Lung microvascular endothelial cell (primary cell): ENCODE results near the gene SLC25A14. TPM values are rescaled to one million over a fixed set of nuclear protein-coding genes. Genes with fewer than 3 reads are reported as not detected.
A peak's percentile ranks its signal among the peaks of the same experiment; 100 is the strongest.

ENCODE experiments used
- DNase-seq, 2 donors: peaks; one replicate each; pipeline versions ENCODE4 v3.0.0 to v3.0.0-alpha.2; 2010; ENCODE audit warnings: low read depth in 2 of 2
- total RNA-seq: library from RNA; depleted of rRNA; stranded (reverse); fragments of >200 nt; gene quantifications from 2 replicates; pipeline ENCODE4 v1.2.1, GENCODE V29; 2014

The SLC25A14 gene
- total RNA-seq, 1 donor from 2014 or later, result 6.9 TPM

DNA sequence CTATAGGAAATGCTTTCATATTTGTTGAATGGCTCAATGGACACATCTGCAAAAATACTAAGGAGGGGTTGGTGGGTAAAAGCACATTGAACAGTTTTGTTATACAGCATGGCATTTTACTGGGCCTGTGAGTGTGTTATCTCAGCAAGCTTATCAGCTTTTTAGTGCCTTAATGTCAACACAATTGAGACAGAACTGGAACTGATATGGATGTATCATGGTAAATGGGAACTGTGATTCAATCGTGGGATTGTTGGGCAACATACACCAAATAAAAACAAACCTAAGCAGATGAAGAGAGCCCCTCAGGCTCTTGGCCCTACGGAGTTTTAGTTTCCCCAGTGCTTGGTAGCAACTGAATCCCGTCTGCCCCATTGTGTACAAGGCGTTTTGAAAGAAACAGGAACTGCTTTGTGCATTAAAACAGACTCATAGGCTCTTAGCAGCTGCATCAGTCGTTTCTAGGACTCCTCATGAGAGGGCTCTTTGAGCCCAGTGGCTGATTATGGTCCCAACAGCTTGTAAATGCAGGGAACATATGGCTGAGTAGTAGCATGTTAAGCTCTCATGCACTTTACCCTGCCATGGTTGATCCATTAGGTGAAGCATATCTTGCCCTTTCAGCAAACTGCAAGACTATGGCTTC lies 38.4 kb downstream of the SLC25A14 start:
- DNase-seq, result no peak

DNA sequence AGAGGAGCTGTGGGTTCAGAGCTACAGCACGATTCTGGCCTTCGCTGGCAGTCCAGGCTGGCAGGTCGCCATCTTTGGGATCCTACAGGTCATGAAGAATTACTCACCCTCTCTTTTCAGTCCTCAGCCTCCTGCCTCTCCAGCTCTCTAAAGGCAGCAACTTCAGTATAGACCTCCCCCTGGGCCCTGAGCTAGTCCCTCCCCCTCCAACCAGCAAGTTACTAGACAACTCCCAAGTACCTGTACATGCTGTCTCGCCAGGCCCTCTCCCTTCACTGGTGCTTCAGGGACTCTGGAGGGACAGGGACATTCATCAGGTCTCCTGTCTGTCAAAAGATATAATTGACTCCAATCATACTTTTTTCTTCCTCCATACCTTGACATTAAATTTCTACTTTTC lies 45.8 kb downstream of the SLC25A14 start, which contains the start of gene GPR119:
Gene GPR119, minus strand, starts transcription at position 155 of the 400 bp plus-strand sequence. CDS start 227 bp downstream, outside the sequence.
- no peak for DNase-seq

DNA sequence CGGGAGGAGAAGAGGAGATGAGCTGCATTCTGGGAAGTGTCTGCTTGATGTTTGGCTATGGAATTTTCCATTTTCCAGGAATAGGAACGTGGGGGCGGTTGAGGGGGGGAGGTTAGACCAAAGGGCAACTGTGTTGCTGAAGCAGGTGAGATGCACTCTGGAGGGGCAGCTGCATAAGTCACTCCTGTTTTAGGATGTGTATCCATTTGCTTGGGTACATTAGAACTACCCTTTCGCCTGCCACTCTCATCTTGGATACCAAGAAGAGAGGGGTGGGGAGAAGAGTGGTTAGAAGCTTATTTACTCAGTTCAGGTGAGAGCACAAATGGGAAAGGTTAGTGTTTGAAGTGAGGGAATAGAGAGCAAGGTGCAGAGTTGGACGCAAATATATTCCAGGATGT lies 46.7 kb downstream of the SLC25A14 start:
- DNase-seq, result no peak

DNA sequence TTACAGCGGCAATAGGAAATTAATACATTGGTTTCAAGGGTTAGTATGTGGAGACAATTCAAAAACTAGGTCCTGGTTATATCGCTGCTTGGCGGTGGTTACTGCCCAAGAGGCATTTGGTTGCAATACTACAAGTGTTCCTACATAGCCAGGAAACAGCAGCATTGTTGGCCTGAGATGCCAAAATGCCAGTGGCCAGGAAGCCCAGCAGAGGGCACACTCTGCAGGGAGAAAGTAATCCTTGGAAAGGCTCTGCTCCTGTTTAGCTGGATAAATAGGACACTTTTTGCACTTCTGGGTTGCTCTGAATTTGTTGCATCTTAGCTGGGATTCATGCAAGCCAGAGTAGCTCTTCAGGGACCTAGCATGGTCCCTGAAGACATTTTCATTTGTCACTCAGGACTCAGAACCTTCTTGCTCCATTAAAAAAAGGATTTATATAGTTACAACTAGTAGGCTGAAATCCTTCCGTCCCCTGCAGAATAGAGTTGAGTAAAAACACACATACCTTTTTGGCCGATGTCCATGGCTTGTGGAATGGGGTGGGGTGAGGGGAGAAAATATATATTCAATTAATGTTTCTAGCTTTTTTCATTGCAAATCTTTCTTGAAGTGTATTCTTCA lies 53.8 kb downstream of the SLC25A14 start:
- DNase-seq, result peak; percentile 45 to 65

DNA sequence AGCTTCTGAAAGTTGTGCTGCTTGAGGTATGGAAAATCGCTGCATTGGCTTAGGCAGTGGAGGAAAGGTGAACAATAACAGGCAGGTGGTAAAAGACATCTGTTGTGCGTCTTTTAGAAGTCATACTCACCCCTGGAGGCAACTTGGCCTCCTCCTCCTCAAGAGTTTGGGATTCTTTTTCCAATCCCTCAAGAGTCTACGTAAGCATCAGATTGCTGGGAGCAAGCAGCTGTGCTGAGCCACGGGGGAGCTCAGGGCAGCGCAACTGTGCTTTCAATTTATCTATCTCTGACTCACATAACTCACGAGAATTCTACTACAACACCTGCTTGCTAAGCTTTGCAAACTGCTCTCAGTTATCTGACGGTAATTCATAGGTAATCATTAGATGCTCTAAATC lies 55.6 kb downstream of the SLC25A14 start:
- no peak for DNase-seq

DNA sequence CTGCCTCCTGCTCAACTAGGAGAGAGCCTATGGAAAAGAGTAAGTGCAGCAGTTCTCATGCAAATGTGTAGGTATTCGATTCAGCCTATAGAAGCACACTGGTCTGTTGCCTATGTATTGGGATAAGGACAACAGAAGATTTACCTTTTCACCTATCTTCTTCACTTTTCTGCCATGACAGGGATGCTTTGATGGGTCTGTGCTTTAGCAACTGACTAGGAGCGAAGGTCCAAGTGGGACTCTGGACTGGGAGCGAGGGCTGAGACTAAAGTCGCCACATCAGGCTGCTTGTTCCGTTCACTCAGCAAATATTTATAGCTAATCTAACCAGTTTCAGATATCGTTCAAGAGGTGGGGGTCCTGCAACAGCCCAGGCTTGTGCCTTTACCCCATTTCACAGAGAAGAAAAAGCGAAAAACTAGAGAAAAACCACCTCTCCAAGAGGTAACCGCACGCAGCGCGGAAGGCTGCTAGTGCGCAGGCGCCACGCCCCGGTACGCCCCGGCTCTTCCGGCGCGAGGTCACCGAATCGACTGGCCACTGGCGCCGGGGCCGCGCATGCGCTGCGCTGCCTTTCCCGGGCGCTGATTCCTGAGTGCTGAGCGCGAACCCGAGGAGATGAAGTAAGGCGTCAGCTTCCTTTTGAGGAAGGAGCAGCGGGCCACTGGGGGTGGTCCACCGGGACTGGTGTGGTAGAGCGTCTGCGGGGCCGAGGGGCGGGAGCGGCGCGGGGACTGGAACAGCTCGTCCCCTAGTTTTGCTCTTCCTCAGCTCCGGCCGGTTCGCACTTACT lies 61.9 kb downstream of the SLC25A14 start, which contains the start of gene RBMX2:
Gene RBMX2, plus strand, starts transcription at position 573 of the 793 bp plus-strand sequence. Its CDS starts 46 bp downstream, at position 619.
- DNase-seq, result peak; percentile 71 to 77

DNA sequence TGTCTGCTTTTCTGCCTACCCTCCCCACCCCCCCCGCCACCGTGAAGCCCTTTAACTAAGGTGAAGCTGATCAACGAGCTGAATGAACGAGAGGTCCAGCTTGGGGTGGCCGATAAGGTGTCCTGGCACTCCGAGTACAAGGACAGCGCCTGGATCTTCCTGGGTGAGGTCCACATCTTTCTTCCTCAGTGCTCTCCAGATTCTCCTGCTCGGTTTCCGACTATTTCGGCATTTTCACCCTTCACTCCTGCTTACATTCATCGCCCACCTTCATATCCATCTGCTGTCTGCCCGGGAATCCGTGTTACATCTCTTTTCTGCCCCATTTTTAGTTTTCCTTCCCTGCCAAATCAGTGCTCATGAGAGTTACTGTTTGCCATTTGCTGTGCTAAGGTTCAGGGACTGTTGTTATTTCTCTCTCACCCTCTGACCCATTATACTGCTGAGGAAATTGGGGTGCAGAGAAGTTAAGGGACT lies 62.5 kb downstream of the SLC25A14 start:
- DNase-seq, result no peak

DNA sequence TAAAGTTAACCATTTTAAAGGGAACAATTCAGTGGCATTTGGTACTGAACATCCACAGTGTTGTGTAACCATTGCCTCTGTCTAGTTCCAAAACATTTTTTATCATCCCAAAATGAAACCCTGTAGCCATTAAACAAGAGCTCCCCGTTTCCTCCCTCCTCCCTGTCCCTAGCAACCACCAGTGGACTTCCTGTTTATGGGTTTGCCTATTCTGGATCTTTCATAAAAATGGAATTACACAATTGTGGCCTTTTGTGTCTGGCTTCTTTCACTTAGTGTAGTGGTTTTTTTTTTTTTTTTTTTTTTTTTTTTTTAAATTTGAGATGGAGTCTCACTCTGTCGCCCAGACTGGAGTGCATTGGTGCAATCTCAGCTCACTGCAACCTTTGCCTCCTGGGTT lies 73.7 kb downstream of the SLC25A14 start:
- DNase-seq, result peak; percentile 14 to 25

DNA sequence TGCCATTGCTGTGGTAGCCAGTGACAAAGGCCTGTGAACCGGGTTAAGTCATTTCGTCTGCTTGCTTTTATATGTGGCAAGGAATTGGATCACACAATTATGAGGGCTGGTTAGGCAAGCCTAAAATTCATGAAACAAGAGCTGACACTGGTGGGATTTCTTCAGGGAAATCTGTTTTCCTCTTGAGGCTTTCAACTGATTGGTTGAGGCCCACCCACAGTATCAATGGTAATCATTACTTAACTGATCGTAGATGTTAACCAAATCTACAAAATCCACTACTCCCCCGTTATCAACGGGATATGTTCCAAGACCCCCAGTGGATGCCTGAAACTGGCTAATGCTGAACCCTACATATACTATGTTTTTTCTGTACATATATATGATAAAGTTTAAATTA lies 75.1 kb downstream of the SLC25A14 start:
- DNase-seq, result no peak

DNA sequence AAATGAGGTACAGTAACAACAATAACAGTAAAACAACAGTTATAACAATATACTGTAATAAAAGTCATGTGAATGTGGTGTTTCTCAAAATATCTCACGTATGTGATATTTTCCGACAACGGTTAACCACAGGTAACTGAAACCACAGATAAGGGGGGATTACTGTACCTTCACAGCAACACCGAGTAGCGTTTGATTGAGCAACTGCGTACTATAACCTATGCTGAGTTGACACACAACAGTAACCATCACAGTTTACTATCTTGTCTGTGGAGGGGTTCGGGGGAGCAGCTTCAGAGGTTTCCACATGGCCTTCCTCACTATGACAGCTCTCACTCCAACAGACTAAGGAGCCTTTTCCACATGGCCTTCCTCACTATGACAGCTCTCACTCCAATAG lies 75.5 kb downstream of the SLC25A14 start:
- no peak for DNase-seq

DNA sequence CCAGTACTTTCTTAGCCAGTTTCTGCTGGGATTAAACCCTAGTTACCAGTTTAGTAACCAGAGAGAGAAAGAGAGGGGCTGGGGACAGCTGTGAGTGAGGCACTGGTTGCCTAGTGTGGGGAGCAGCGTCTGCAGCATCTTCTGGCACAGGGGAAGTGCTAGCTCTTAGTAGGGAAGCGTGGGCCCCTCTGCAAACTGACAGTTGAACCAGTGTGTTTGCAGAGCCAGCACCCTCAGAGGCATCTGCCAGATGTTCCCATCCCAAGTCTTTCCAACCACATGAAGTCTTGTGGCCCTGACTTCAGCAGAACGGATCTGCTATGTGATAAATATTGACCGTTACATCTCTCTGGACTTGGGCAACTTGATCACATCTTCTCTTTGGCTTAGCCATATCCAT lies 77.1 kb downstream of the SLC25A14 start:
- DNase-seq, result no peak

DNA sequence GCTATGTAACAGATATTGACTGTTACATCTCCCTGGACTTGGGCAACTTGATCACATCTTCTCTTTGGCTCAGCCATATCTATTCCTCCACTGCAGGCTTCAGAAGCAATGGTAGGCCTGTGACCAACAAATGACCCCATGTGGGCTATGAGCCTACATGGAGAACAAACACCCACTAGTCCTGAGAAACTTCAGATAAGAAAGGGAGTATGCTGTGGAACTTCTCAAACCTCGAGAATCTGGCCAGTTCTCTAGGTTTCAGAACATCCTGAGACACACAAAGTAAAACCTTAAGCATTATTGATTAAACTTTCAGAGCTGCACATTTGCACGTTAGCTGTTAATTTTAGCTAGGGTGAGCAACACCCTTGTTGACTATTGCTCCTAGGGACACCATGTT lies 78.3 kb downstream of the SLC25A14 start:
- no peak for DNase-seq

DNA sequence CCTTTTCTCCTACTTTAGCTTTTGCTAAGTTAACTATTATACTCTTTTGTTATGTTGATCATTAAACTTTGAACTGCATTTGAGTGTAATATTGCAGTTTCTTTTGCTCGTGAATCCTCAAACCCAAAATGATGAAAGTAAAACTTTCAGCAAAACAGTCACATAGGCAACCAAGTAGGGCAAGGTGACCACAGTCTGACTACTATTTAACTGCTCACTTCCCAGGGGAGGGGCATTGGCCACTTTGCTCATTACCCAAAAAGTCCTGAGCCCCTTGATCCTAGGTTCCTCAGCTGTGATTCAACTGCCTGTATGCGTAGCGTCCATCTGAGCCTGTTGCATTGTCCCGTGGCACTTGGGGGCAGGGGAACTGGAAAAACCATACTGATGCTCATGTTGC lies 79.0 kb downstream of the SLC25A14 start:
- DNase-seq, result no peak

DNA sequence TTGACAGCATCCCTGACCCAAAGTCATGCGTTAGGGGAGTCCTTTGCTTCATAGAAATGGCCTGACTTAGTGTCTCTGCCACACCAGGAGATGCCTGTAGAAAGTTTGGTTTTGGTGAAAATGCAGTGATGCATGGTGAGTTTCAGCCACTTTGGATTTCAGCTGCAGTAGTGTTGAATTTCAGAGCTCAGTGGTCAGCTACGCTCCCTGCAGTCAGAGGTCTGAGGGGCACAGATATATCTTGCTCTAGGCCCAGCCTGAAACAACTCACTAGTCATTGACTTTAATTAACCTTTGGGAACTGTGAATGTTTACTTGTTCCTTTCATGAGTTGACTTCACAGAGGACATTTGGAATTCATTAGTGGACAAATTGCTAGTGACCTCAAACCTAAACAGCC lies 79.5 kb downstream of the SLC25A14 start:
- DNase-seq, result no peak

Other genes with a start within 250 kb of the SLC25A14 start
- gene ELF4, start 229.4 kb upstream of the SLC25A14 start, total RNA-seq, result 9.7 and 10.2 TPM in 2 replicates
- 8.7 and 11.6 TPM in 2 replicates for gene AIFM1, start 174.1 kb upstream of the SLC25A14 start, total RNA-seq
- 0.40 and 0.44 TPM in 2 replicates for gene RAB33A, start 168.0 kb upstream of the SLC25A14 start, total RNA-seq
- 1.5 and 1.6 TPM in 2 replicates for gene ZNF280C, start 71.0 kb upstream of the SLC25A14 start, total RNA-seq
- not detected in 2 replicates for gene GPR119, start 45.8 kb downstream of the SLC25A14 start, total RNA-seq
- 19.6 and 20.5 TPM in 2 replicates for gene RBMX2, start 62.1 kb downstream of the SLC25A14 start, total RNA-seq